ENCODE data around the gene TRAPPC8.

The TRAPPC8 gene

DNA sequence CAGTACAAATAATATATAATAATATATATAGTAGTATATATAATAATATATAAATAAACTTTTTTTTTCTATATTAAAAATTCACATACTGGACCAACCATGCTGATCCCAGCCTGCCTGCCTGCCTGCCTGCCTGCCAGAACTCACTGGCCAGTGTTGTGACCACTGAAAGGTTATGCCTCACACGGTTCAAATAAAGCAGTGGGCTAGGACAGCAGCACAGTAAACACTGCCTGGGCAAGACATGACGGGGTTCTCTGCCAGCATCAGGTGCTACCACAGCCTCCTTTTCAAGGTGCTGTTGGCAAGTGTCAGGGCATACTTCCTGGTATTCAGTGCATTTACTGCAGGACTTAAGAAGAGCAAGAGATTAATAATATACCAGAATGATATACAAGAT is 67.6 kb downstream of the TRAPPC8 start:
- Histone ChIP-seq H3K4me3 (ENCODE audit: insufficient read depth, low read depth, low read length) (no peak overlapping the region), H3K4me1 (ENCODE audit: control insufficient read depth, insufficient read depth, low read length) (no peaks in the 10 kb centered on the region), H3K9me3 (ENCODE audit: control insufficient read depth, low read length) (no peaks in the 10 kb centered on the region), H3K27ac (ENCODE audit: insufficient read depth, low read depth, low read length, poor library complexity, severe bottlenecking) (no peak overlapping the region), H3K27me3 (ENCODE audit: control insufficient read depth, insufficient read depth, low read length, poor library complexity, severe bottlenecking) (no peaks in the 10 kb centered on the region), H3K36me3 (ENCODE audit: control insufficient read depth, insufficient read depth, low read length) (peaks cover 11% of the 10 kb centered on the region)
- 94 to 96% methylated on average over 2 of the region's 2 CpGs for WGBS, 2 experiments

GRCh38 chr18:31863103-31863502 is 79.8 kb downstream of the TRAPPC8 start:
- WGBS, 2 experiments: no CpG with 5 or more reads among the region's 1 CpG
- no peaks in the 10 kb centered on the region for H3K27me3 ChIP-seq (ENCODE audit: control insufficient read depth, insufficient read depth, low read length, poor library complexity, severe bottlenecking)
- peaks cover under 1% of the 10 kb centered on the region for H3K36me3 ChIP-seq (ENCODE audit: control insufficient read depth, insufficient read depth, low read length)
- H3K4me1 ChIP-seq (ENCODE audit: control insufficient read depth, insufficient read depth, low read length): no peaks in the 10 kb centered on the region
- no peak overlapping the region for H3K27ac ChIP-seq (ENCODE audit: insufficient read depth, low read depth, low read length, poor library complexity, severe bottlenecking)
- H3K4me3 ChIP-seq (ENCODE audit: insufficient read depth, low read depth, low read length): no peak overlapping the region
- no peaks in the 10 kb centered on the region for H3K9me3 ChIP-seq (ENCODE audit: control insufficient read depth, low read length)

DNA sequence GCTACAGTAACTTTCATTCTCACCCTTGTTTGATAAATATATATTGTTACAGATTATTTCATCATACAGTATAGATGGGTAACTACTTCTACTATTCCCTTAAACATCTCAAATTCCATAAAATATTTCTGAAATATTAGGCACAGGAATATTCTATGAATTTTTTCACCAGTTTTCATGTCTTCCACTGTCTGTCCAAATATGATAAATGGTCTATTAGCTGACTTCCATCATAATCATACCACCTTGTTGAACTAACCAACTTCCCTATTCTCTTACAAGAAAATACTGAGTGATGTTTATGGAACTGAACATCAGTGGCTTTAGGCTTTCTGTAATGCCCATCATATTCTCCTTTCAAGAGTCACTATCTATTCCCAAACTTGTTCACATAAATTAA is 82.4 kb downstream of the TRAPPC8 start:
- no peaks in the 10 kb centered on the region for H3K9me3 ChIP-seq (ENCODE audit: control insufficient read depth, low read length)
- H3K36me3 ChIP-seq (ENCODE audit: control insufficient read depth, insufficient read depth, low read length): peaks cover 7% of the 10 kb centered on the region
- no peak overlapping the region for H3K27ac ChIP-seq (ENCODE audit: insufficient read depth, low read depth, low read length, poor library complexity, severe bottlenecking)
- H3K4me1 ChIP-seq (ENCODE audit: control insufficient read depth, insufficient read depth, low read length): no peaks in the 10 kb centered on the region
- H3K27me3 ChIP-seq (ENCODE audit: control insufficient read depth, insufficient read depth, low read length, poor library complexity, severe bottlenecking): no peaks in the 10 kb centered on the region
- H3K4me3 ChIP-seq (ENCODE audit: insufficient read depth, low read depth, low read length): no peak overlapping the region

- H3K4me3 ChIP-seq (ENCODE audit: insufficient read depth, low read depth, low read length): no peak overlapping the region
- H3K4me1 ChIP-seq (ENCODE audit: control insufficient read depth, insufficient read depth, low read length): no peaks in the 10 kb centered on the region
- H3K9me3 ChIP-seq (ENCODE audit: control insufficient read depth, low read length): no peaks in the 10 kb centered on the region
- WGBS, 2 experiments: 98 to 99% methylated on average over 5 to 6 of the region's 6 CpGs
- H3K36me3 ChIP-seq (ENCODE audit: control insufficient read depth, insufficient read depth, low read length): peaks cover 13% of the 10 kb centered on the region
- no peaks in the 10 kb centered on the region for H3K27me3 ChIP-seq (ENCODE audit: control insufficient read depth, insufficient read depth, low read length, poor library complexity, severe bottlenecking)
- H3K27ac ChIP-seq (ENCODE audit: insufficient read depth, low read depth, low read length, poor library complexity, severe bottlenecking): no peak overlapping the region
Observed at GRCh38 chr18:31857526-31858106, 85.3 kb downstream of the TRAPPC8 start.

GRCh38 chr18:31850844-31851243 is 92.1 kb downstream of the TRAPPC8 start:
- WGBS, 2 experiments: 93% methylated on average over 1 of the region's 1 CpG; no CpG with 5 or more reads in 1 of the 2 experiments
- peaks cover 22% of the 10 kb centered on the region for H3K36me3 ChIP-seq (ENCODE audit: control insufficient read depth, insufficient read depth, low read length)
- H3K4me3 ChIP-seq (ENCODE audit: insufficient read depth, low read depth, low read length): no peak overlapping the region
- H3K27ac ChIP-seq (ENCODE audit: insufficient read depth, low read depth, low read length, poor library complexity, severe bottlenecking): no peak overlapping the region
- no peaks in the 10 kb centered on the region for H3K27me3 ChIP-seq (ENCODE audit: control insufficient read depth, insufficient read depth, low read length, poor library complexity, severe bottlenecking)
- H3K4me1 ChIP-seq (ENCODE audit: control insufficient read depth, insufficient read depth, low read length): no peaks in the 10 kb centered on the region
- no peaks in the 10 kb centered on the region for H3K9me3 ChIP-seq (ENCODE audit: control insufficient read depth, low read length)

GRCh38 chr18:31840499-31840898 is 102.4 kb downstream of the TRAPPC8 start:
- no peak overlapping the region for H3K4me3 ChIP-seq (ENCODE audit: insufficient read depth, low read depth, low read length)
- H3K27ac ChIP-seq (ENCODE audit: insufficient read depth, low read depth, low read length, poor library complexity, severe bottlenecking): no peak overlapping the region
- H3K27me3 ChIP-seq (ENCODE audit: control insufficient read depth, insufficient read depth, low read length, poor library complexity, severe bottlenecking): no peaks in the 10 kb centered on the region
- H3K9me3 ChIP-seq (ENCODE audit: control insufficient read depth, low read length): no peaks in the 10 kb centered on the region
- 94 to 100% methylated on average over 2 of the region's 2 CpGs for WGBS, 2 experiments
- H3K4me1 ChIP-seq (ENCODE audit: control insufficient read depth, insufficient read depth, low read length): no peaks in the 10 kb centered on the region
- peaks cover 16% of the 10 kb centered on the region for H3K36me3 ChIP-seq (ENCODE audit: control insufficient read depth, insufficient read depth, low read length)

DNA sequence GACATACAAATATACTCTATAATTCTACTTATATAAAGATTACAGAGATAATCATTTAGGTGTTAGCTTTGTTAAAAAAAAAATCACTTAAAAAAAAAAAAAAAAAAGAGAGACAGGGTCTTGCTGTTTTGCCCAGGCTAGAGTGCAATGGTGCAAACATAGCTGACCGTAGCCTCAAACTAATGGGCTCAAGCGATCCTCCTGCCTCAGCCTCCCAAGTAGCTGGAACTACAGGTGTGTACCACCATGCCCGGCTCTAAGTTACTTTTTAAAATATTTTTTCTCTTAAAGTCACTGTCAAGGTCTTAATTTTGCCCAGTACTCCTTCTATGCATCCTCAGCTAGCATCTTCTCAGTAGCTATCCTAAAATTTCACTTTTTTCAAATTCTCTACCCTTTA is 105.0 kb downstream of the TRAPPC8 start:
- Histone ChIP-seq H3K36me3 (ENCODE audit: control insufficient read depth, insufficient read depth, low read length) (peaks cover 16% of the 10 kb centered on the region), H3K9me3 (ENCODE audit: control insufficient read depth, low read length) (no peaks in the 10 kb centered on the region), H3K27ac (ENCODE audit: insufficient read depth, low read depth, low read length, poor library complexity, severe bottlenecking) (no peak overlapping the region), H3K27me3 (ENCODE audit: control insufficient read depth, insufficient read depth, low read length, poor library complexity, severe bottlenecking) (no peaks in the 10 kb centered on the region), H3K4me1 (ENCODE audit: control insufficient read depth, insufficient read depth, low read length) (no peaks in the 10 kb centered on the region), H3K4me3 (ENCODE audit: insufficient read depth, low read depth, low read length) (no peak overlapping the region)
- 94 to 97% methylated on average over 3 of the region's 3 CpGs for WGBS, 2 experiments

GRCh38 chr18:31835528-31836133 is 107.3 kb downstream of the TRAPPC8 start:
- H3K36me3 ChIP-seq (ENCODE audit: control insufficient read depth, insufficient read depth, low read length): peaks cover 16% of the 10 kb centered on the region
- 93 to 96% methylated on average over 4 of the region's 4 CpGs for WGBS, 2 experiments
- H3K27me3 ChIP-seq (ENCODE audit: control insufficient read depth, insufficient read depth, low read length, poor library complexity, severe bottlenecking): no peaks in the 10 kb centered on the region
- H3K9me3 ChIP-seq (ENCODE audit: control insufficient read depth, low read length): no peaks in the 10 kb centered on the region
- H3K27ac ChIP-seq (ENCODE audit: insufficient read depth, low read depth, low read length, poor library complexity, severe bottlenecking): no peak overlapping the region
- no peaks in the 10 kb centered on the region for H3K4me1 ChIP-seq (ENCODE audit: control insufficient read depth, insufficient read depth, low read length)
- H3K4me3 ChIP-seq (ENCODE audit: insufficient read depth, low read depth, low read length): no peak overlapping the region

DNA sequence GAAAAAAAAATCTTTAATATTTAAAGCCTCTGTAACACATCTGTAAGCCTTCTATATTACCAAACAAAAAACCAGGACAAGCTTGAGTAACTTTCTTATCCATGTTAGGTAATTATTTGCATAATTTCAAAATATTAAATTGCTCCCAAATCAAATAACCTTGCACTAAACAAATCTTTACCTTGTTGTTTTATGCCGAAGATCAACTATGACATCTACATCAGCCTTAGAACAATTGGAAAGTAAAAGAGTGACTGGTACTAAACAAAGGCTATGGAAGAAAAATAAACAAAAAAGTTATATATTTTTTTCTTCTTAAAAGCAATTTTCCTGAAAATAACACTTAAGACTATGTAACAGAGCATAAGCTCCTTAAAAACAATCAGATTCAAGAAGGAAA is 111.0 kb downstream of the TRAPPC8 start:
- no peaks in the 10 kb centered on the region for H3K4me1 ChIP-seq (ENCODE audit: control insufficient read depth, insufficient read depth, low read length)

GRCh38 chr18:31830686-31831085 is 112.2 kb downstream of the TRAPPC8 start:
- Histone ChIP-seq H3K27ac (ENCODE audit: insufficient read depth, low read depth, low read length, poor library complexity, severe bottlenecking) (no peak overlapping the region), H3K9me3 (ENCODE audit: control insufficient read depth, low read length) (no peaks in the 10 kb centered on the region)

More for the DNA sequence above, 111.0 kb downstream of the TRAPPC8 start:
- Histone ChIP-seq H3K27ac (ENCODE audit: insufficient read depth, low read depth, low read length, poor library complexity, severe bottlenecking) (no peak overlapping the region), H3K27me3 (ENCODE audit: control insufficient read depth, insufficient read depth, low read length, poor library complexity, severe bottlenecking) (no peaks in the 10 kb centered on the region), H3K9me3 (ENCODE audit: control insufficient read depth, low read length) (no peaks in the 10 kb centered on the region), H3K36me3 (ENCODE audit: control insufficient read depth, insufficient read depth, low read length) (peaks cover under 1% of the 10 kb centered on the region), H3K4me3 (ENCODE audit: insufficient read depth, low read depth, low read length) (no peak overlapping the region)
- 100% methylated on average over 1 of the region's 1 CpG; no CpG with 5 or more reads in 1 of the 2 experiments for WGBS, 2 experiments

More at GRCh38 chr18:31830686-31831085, 112.2 kb downstream of the TRAPPC8 start:
- H3K4me3 ChIP-seq (ENCODE audit: insufficient read depth, low read depth, low read length): no peak overlapping the region
- H3K4me1 ChIP-seq (ENCODE audit: control insufficient read depth, insufficient read depth, low read length): no peaks in the 10 kb centered on the region
- no peaks in the 10 kb centered on the region for H3K27me3 ChIP-seq (ENCODE audit: control insufficient read depth, insufficient read depth, low read length, poor library complexity, severe bottlenecking)
- no peaks in the 10 kb centered on the region for H3K36me3 ChIP-seq (ENCODE audit: control insufficient read depth, insufficient read depth, low read length)
- WGBS, 2 experiments: 94 to 95% methylated on average over 3 of the region's 3 CpGs

All from ectodermal cell (in vitro differentiated cells).